Measurements from ENCODE around the gene TRAF5. TPM values are rescaled to one million over a fixed set of nuclear protein-coding genes. Genes with fewer than 3 reads are reported as not detected.

TRAF5 gene
- total RNA-seq, 1 donor from 2014 or later, result 47.6 TPM

DNA sequence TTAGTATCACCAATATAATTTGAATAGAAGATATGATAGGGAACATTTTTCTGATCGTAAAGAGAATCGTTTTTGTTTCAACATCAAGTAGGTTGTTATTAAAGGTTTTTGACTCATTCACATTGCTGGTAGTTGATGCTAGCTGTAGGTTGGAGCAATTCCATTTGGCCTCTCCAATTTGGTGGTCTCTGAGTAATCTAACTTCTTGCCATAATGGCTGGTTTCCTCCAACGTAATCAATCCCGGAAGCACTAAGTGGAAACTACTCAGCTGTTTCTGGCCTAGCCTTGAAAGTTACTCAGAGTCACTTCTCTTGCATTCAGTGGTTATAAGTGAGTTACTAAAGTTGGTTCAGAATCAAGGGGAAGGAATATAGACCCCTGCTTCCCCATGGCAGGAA, 41.4 kb upstream of the TRAF5 start:
- Mint-ChIP-seq H3K4me3 (no peak overlapping the region), H3K27me3 (ENCODE audit: low read depth) (no peaks in the 10 kb centered on the region), H3K36me3 (peaks cover 32% of the 10 kb centered on the region), H3K4me1 (no peaks in the 10 kb centered on the region), H3K9me3 (no peaks in the 10 kb centered on the region), H3K27ac (no peak overlapping the region)
- TF ChIP-seq, protein P1, sequence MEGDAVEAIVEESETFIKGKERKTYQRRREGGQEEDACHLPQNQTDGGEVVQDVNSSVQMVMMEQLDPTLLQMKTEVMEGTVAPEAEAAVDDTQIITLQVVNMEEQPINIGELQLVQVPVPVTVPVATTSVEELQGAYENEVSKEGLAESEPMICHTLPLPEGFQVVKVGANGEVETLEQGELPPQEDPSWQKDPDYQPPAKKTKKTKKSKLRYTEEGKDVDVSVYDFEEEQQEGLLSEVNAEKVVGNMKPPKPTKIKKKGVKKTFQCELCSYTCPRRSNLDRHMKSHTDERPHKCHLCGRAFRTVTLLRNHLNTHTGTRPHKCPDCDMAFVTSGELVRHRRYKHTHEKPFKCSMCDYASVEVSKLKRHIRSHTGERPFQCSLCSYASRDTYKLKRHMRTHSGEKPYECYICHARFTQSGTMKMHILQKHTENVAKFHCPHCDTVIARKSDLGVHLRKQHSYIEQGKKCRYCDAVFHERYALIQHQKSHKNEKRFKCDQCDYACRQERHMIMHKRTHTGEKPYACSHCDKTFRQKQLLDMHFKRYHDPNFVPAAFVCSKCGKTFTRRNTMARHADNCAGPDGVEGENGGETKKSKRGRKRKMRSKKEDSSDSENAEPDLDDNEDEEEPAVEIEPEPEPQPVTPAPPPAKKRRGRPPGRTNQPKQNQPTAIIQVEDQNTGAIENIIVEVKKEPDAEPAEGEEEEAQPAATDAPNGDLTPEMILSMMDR (IDR thresholded peaks at IDR 0.05; ENCODE audit: unreplicated experiment), result no peak
- no peak for DNase-seq (ENCODE audit: low spot score in 2 of 2, unreplicated experiment in 2 of 2)

DNA sequence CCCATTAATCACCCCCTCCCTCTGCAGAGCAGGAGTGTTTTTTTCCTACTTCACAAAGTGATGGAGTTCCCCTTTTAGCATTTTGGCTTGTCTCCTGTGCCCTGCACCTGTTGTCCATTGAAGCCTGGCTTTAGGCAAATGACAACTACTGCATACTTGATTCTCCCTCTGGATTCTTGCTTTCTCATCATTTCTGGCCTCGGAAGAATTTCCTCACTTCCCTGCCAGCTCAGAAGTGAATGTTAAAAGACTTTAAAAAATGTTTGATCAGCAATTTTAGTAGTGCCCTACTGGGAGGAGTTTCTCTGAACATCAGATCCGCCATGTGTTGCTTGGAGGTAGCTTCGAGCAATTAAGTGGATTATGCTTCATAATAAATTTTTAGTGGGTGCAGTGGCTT, 39.4 kb upstream of the TRAF5 start:
- Mint-ChIP-seq H3K4me3 (no peak overlapping the region), H3K4me1 (no peaks in the 10 kb centered on the region), H3K27me3 (ENCODE audit: low read depth) (no peaks in the 10 kb centered on the region), H3K27ac (no peak overlapping the region), H3K9me3 (no peaks in the 10 kb centered on the region), H3K36me3 (peaks cover 40% of the 10 kb centered on the region)
- TF ChIP-seq, protein P1 (IDR thresholded peaks at IDR 0.05; ENCODE audit: unreplicated experiment), result no peak
- no peak for DNase-seq (ENCODE audit: low spot score in 2 of 2, unreplicated experiment in 2 of 2)

DNA sequence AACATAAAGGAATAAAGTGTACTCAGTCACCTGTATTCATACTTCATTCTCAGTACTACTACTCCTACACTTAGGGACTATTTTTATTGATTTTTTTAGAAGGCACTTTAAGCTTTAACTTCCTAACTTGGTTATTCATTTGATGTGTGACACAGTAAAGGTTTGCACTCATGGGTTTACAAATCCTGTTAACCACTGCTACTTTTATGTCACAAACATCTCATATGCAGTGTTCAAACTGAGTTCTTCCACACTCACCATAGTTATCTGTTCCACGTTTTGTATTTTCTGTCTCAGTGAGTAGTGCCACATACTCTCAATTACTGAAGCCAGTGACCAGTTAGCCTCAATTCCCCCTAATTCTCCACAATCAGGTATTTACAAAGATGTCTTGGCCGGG, 34.2 kb upstream of the TRAF5 start:
- peaks cover 14% of the 10 kb centered on the region for H3K4me1 Mint-ChIP-seq
- DNase-seq (ENCODE audit: low spot score in 2 of 2, unreplicated experiment in 2 of 2), result no peak
- TF ChIP-seq, protein P1 (IDR thresholded peaks at IDR 0.05; ENCODE audit: unreplicated experiment), result no peak
- H3K9me3 Mint-ChIP-seq, result no peaks in the 10 kb centered on the region
- H3K36me3 Mint-ChIP-seq, result peaks cover 24% of the 10 kb centered on the region
- no peak overlapping the region for H3K4me3 Mint-ChIP-seq
- peak overlapping the region; percentile 5 for H3K27ac Mint-ChIP-seq
- H3K27me3 Mint-ChIP-seq (ENCODE audit: low read depth), result no peaks in the 10 kb centered on the region

DNA sequence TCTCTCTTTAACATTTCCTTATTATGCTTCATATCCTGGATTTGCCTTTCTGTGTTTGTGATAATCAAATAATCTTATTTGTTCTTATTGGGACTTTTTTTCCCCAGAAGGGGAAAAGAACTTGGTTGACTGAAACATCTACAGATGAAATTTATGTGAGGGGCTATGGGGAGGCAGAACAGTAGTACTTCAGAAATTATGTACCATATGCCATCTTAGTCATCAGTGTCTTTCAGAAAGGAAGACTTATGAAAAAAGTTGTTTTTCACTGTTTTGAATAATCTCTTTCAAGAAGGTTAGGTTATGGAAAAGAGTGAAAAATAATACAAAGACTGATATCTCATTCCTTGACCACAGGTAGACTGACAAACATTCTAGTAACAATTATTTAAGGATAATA, 30.2 kb upstream of the TRAF5 start:
- Mint-ChIP-seq H3K36me3 (peaks cover 37% of the 10 kb centered on the region), H3K27ac (no peak overlapping the region), H3K27me3 (ENCODE audit: low read depth) (no peaks in the 10 kb centered on the region), H3K4me1 (peaks cover 14% of the 10 kb centered on the region), H3K4me3 (no peak overlapping the region), H3K9me3 (no peaks in the 10 kb centered on the region)
- TF ChIP-seq, protein P1 (IDR thresholded peaks at IDR 0.05; ENCODE audit: unreplicated experiment), result no peak
- no peak for DNase-seq (ENCODE audit: low spot score in 2 of 2, unreplicated experiment in 2 of 2)

DNA sequence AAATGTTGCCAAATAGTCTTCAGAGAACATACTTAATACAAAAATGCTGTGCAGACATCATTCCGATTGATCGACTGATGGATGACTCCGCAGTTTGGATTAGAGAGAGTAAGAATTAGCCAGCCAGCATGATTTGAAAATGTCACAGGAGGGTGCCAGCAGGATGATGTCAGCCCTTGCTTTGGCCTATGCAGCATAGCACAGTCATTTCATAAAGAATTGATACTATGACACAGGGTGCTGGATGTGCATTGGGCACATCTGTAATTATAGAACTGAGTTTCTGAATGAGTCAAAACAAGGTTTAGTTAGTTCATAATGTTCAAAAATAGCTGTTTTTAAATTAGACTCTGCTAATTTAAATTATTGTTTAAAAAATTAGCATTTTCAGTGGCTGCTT, 21.6 kb upstream of the TRAF5 start:
- no peaks in the 10 kb centered on the region for H3K27me3 Mint-ChIP-seq (ENCODE audit: low read depth)
- no peak overlapping the region for H3K27ac Mint-ChIP-seq
- no peak for DNase-seq (ENCODE audit: low spot score in 2 of 2, unreplicated experiment in 2 of 2)
- TF ChIP-seq, protein P1 (IDR thresholded peaks at IDR 0.05; ENCODE audit: unreplicated experiment), result no peak
- H3K36me3 Mint-ChIP-seq, result peaks cover 32% of the 10 kb centered on the region
- H3K4me1 Mint-ChIP-seq, result no peaks in the 10 kb centered on the region
- no peaks in the 10 kb centered on the region for H3K9me3 Mint-ChIP-seq
- no peak overlapping the region for H3K4me3 Mint-ChIP-seq

DNA sequence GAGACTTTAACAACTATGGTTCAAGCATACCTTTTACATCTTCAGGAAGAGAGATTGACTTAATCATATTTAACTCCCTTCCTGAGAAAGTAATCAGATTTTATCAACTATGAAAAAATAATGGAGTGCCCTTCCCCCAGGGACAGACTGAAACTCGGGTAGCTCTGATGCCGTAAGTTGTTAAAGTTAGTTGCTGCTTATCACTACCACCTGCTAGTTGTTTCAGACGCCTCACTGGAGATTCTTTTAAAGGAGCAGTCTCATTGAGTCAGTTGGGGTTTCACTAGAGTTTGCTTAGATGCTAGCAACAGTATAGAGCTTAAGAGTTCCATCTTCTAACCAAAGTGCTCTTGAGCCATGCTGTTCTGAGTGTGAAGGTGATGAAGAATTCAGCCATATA, 17.0 kb upstream of the TRAF5 start:
- no peak overlapping the region for H3K4me3 Mint-ChIP-seq
- TF ChIP-seq, protein P1 (IDR thresholded peaks at IDR 0.05; ENCODE audit: unreplicated experiment), result no peak
- H3K4me1 Mint-ChIP-seq, result no peaks in the 10 kb centered on the region
- no peak overlapping the region for H3K27ac Mint-ChIP-seq
- H3K36me3 Mint-ChIP-seq, result peaks cover 23% of the 10 kb centered on the region
- DNase-seq (ENCODE audit: low spot score in 2 of 2, unreplicated experiment in 2 of 2), result no peak
- no peaks in the 10 kb centered on the region for H3K9me3 Mint-ChIP-seq
- no peaks in the 10 kb centered on the region for H3K27me3 Mint-ChIP-seq (ENCODE audit: low read depth)
